ENCODE measurements around the gene CNP.

- no peak for TF ChIP-seq TCF3 (IDR thresholded peaks at IDR 0.05; ENCODE audit: borderline replicate concordance, insufficient read depth, low read depth, low read length)
- TF ChIP-seq TBL1XR1 (IDR thresholded peaks at IDR 0.05; ENCODE audit: low read depth, low read length): no peak
- TF ChIP-seq PML (IDR thresholded peaks at IDR 0.05; ENCODE audit: low read length): no peak
- no peak for TF ChIP-seq CTCF (IDR thresholded peaks at IDR 0.05 in 2 of 3, conservative IDR thresholded peaks at IDR 0.05 in 1 of 3; ENCODE audit: control insufficient read depth in 2 of 3, extremely low read depth in 1 of 3, insufficient read depth in 1 of 3, low read depth in 3 of 3, low read length in 3 of 3)
- no peak for TF ChIP-seq RUNX3 (IDR thresholded peaks at IDR 0.05; ENCODE audit: low read length)
- no peak for TF ChIP-seq SUZ12 (IDR thresholded peaks at IDR 0.05; ENCODE audit: unreplicated experiment)
- TF ChIP-seq EZH2 (IDR thresholded peaks at IDR 0.05; ENCODE audit: borderline replicate concordance, control insufficient read depth, low read depth, low read length): no peak
- TF ChIP-seq RCOR1 (conservative IDR thresholded peaks at IDR 0.05; ENCODE audit: low read depth, low read length): no peak
- TF ChIP-seq TCF12 (IDR thresholded peaks at IDR 0.05; ENCODE audit: low read depth, low read length): no peak
- TF ChIP-seq E2F8 (IDR thresholded peaks at IDR 0.05; ENCODE audit: low read depth, partially characterized antibody): no peak
- TF ChIP-seq HDAC2 (IDR thresholded peaks at IDR 0.05): no peak
- TF ChIP-seq RFX5 (IDR thresholded peaks at IDR 0.05; ENCODE audit: low read depth, low read length): no peak
- no peak for TF ChIP-seq CHD1 (IDR thresholded peaks at IDR 0.05; ENCODE audit: low read depth, low read length)
Observed at GRCh38 chr17:42025936-42026335, 59.3 kb downstream of the CNP start.
